NT2/D1 (cell line): ENCODE measurements around the gene CSGALNACT2.
"Not testable (repeated sequence)": the region's sequence is repeated elsewhere in the genome, so short reads cannot be mapped to it uniquely, and the experiment has no call there.

Experiments used
- DNase-seq: peaks from one replicate; pipeline ENCODE4 v3.0.0-alpha.2; 2011; ENCODE audit warnings: low read depth, low spot score
- H3K27me3 ChIP-seq: 2 replicates; pipeline ENCODE4 v1.6.0; 2011; ENCODE audit warnings: mild to moderate bottlenecking; ENCODE audit not compliant: insufficient read length, insufficient read depth
- H3K36me3 ChIP-seq: 2 replicates; pipeline ENCODE4 v1.6.1; 2011; ENCODE audit warnings: mild to moderate bottlenecking, low read length, mixed read lengths; ENCODE audit not compliant: insufficient read depth, insufficient read length
- H3K4me1 ChIP-seq: 2 replicates; pipeline ENCODE4 v1.5.1; 2011; ENCODE audit not compliant: insufficient read depth, insufficient read length
- H3K4me3 ChIP-seq: 2 replicates; pipeline ENCODE4 v1.5.1; 2011; ENCODE audit warnings: low read depth; ENCODE audit not compliant: insufficient read length
- H3K9ac ChIP-seq: 2 replicates; pipeline ENCODE4 v1.6.0; 2011; ENCODE audit warnings: low read depth; ENCODE audit not compliant: insufficient read length
- H3K9me3 ChIP-seq: 2 replicates; pipeline ENCODE4 v1.5.1; 2011; ENCODE audit warnings: mild to moderate bottlenecking, low read length; ENCODE audit not compliant: insufficient read depth
- SUZ12 ChIP-seq: IDR thresholded peaks from 2 replicates; pipeline ENCODE4 v1.6.1; 2011; ENCODE audit not compliant: insufficient read length, insufficient read depth; ENCODE audit errors: extremely low read depth
- YY1 ChIP-seq: IDR thresholded peaks from 2 replicates; pipeline ENCODE4 v1.6.1; 2011; ENCODE audit not compliant: insufficient read length, insufficient read depth
- ZNF274 ChIP-seq: IDR thresholded peaks from 2 replicates; pipeline ENCODE4 v1.6.1; 2011; ENCODE audit warnings: mild to moderate bottlenecking, low read depth, low read length

Gene CSGALNACT2

GRCh38 chr10:43141421-43141820 lies 3.2 kb downstream of the CSGALNACT2 start:
- Histone ChIP-seq H3K4me3 (no peak overlapping the region), H3K36me3 (no peaks in the 10 kb centered on the region), H3K9me3 (no peaks in the 10 kb centered on the region), H3K9ac (no peak overlapping the region), H3K27me3 (no peaks in the 10 kb centered on the region), H3K4me1 (no peaks in the 10 kb centered on the region)
- DNase-seq = no peak
- no peak for TF ChIP-seq YY1
- TF ChIP-seq SUZ12 = no peak
- TF ChIP-seq ZNF274 = no peak

- Histone ChIP-seq H3K36me3 (no peaks in the 10 kb centered on the region), H3K4me3 (no peak overlapping the region), H3K4me1 (no peaks in the 10 kb centered on the region), H3K27me3 (no peaks in the 10 kb centered on the region), H3K9me3 (no peaks in the 10 kb centered on the region; the same call in 1 of the 2 replicates), H3K9ac (no peak overlapping the region)
- TF ChIP-seq YY1 (no peak), ZNF274 (no peak), SUZ12 (no peak)
- no peak for DNase-seq
Observed at GRCh38 chr10:43145311-43145710, 7.1 kb downstream of the CSGALNACT2 start.

GRCh38 chr10:43145936-43146335 lies 7.7 kb downstream of the CSGALNACT2 start:
- H3K4me3 ChIP-seq, H3K9ac ChIP-seq, H3K36me3 ChIP-seq, DNase-seq, H3K27me3 ChIP-seq, H3K4me1 ChIP-seq, H3K9me3 ChIP-seq: not testable (repeated sequence)

DNA sequence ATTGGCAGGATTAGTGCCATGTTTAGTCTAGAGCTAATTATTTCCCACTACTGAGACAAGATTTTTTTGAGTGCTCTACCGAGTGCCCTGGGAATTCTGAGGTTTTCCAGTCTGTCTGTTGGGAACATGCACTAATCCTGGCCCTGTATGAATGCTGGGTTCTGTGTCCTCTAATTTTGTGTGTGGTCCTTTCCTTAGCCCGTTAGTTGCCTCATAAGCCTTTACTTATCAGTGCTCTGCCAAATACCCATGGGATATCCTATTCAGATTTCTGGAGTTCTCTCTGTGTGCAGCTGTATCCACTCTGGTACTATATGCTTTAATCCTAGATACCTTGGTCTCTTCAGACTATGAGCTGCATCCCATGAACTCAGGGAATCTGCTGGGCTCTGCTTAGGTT lies 13.1 kb downstream of the CSGALNACT2 start:
- Histone ChIP-seq H3K4me3 (no peak overlapping the region), H3K9me3 (no peaks in the 10 kb centered on the region; the same call in 1 of the 2 replicates), H3K4me1 (no peaks in the 10 kb centered on the region), H3K9ac (no peak overlapping the region), H3K36me3 (no peaks in the 10 kb centered on the region), H3K27me3 (no peaks in the 10 kb centered on the region)
- DNase-seq = no peak
- no peak for TF ChIP-seq ZNF274
- no peak for TF ChIP-seq SUZ12
- no peak for TF ChIP-seq YY1

DNA sequence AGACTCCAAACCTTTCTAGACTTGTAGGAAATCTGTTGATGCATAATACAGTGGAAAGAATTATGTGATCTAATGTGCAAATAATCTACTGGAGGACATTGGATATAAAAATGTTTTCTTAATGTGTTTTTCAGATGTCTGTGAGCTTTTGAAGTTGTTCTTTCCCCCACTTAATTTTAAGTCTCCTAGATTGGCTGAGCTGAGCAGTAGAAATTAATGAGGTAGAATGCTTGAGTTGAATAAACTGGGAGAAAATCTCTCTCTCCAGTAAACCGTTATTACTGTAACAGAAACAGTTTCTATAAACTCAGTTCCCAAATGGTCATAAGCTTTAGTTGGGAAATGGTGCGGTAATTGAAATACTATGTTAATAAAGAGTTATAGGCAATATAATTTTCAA lies 15.7 kb downstream of the CSGALNACT2 start:
- Histone ChIP-seq H3K36me3 (no peaks in the 10 kb centered on the region), H3K4me3 (no peak overlapping the region), H3K27me3 (no peaks in the 10 kb centered on the region), H3K4me1 (no peaks in the 10 kb centered on the region), H3K9ac (no peak overlapping the region), H3K9me3 (no peaks in the 10 kb centered on the region)
- no peak for DNase-seq
- TF ChIP-seq ZNF274 (no peak), SUZ12 (no peak), YY1 (no peak)

GRCh38 chr10:43155221-43155620 lies 17.0 kb downstream of the CSGALNACT2 start:
- no peak for DNase-seq
- Histone ChIP-seq H3K4me1 (no peaks in the 10 kb centered on the region), H3K4me3 (no peak overlapping the region), H3K9ac (no peak overlapping the region), H3K9me3 (no peaks in the 10 kb centered on the region), H3K36me3 (peaks cover 2% of the 10 kb centered on the region), H3K27me3 (no peaks in the 10 kb centered on the region)
- TF ChIP-seq YY1 (no peak), SUZ12 (no peak), ZNF274 (no peak)

GRCh38 chr10:43155741-43156140 lies 17.5 kb downstream of the CSGALNACT2 start:
- TF ChIP-seq YY1 = no peak
- TF ChIP-seq SUZ12 = no peak

DNA sequence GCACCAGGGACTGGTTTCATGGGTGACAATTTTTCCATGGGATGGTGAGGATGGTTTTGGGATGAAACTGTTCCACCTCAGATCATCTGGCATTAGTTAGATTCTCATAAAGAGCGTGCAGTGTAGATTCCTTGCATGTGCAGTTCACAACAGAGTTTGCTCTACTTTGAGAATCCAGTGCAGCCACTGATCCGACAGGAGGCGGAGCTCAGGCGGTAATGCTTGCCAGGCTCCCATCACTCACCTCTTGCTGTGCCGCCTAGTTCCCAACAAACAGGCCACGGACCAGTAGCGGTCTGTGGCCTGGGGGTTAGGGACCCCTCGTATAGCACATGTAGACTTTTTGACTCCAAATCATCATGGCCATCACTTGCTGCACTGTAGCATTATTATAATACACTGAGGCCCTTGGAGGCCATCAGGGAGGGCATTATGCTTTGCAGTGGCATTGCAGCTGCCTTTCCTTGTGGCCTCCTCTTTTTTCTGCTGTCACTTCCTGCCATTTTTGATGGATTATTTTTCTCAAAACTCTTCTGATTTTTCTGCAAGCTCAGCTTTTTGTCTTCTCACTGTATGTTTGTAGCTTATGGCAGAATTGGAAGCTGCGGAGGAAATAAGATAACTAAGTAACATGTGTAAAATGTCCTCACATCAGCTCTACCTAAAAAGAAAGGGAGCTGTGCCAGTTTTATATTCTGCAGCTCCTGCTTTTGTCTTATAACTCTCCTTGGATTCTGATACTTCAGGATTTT lies 18.5 kb downstream of the CSGALNACT2 start:
- no peak overlapping the region for H3K9ac ChIP-seq
- no peak for DNase-seq
- TF ChIP-seq YY1 = no peak
- no peak for TF ChIP-seq ZNF274

More at GRCh38 chr10:43155741-43156140, 17.5 kb downstream of the CSGALNACT2 start:
- Histone ChIP-seq H3K27me3 (no peaks in the 10 kb centered on the region), H3K36me3 (peaks cover 4% of the 10 kb centered on the region), H3K9me3 (no peaks in the 10 kb centered on the region), H3K4me1 (no peaks in the 10 kb centered on the region), H3K9ac (no peak overlapping the region), H3K4me3 (no peak overlapping the region)
- no peak for DNase-seq

More for the DNA sequence above, 18.5 kb downstream of the CSGALNACT2 start:
- Histone ChIP-seq H3K4me1 (no peaks in the 10 kb centered on the region), H3K36me3 (peaks cover 10% of the 10 kb centered on the region), H3K27me3 (no peaks in the 10 kb centered on the region), H3K4me3 (no peak overlapping the region), H3K9me3 (no peaks in the 10 kb centered on the region)
